ENCODE measurements around the gene SWAP70.

SWAP70 gene

DNA sequence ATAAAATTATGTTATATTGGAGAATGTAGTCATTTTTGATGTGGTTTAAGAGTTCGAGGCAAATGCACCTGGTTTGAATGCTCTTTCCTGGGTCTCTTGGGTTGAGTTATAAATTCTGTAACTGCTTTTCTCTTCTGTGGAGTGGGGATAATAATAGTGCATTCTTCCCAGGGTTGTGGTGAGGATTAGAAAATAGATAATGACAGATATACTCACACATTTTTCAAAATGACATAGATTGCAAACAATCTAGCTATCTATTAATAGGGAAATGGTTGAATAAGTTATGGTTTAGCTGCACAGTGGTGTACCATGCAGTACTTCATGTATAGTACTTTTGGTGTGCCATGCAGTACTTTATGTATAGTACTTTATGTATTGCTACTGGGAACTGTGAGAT, 67.4 kb downstream of the SWAP70 start:
- no peak for ATAC-seq (ENCODE audit: low read depth)
- Histone ChIP-seq H3K27me3 (ENCODE audit: insufficient read depth, poor library complexity, severe bottlenecking) (no peaks in the 10 kb centered on the region), H3K9me3 (ENCODE audit: severe bottlenecking) (peaks cover 4% of the 10 kb centered on the region), H3K27ac (ENCODE audit: poor library complexity, severe bottlenecking) (no peak overlapping the region), H3K36me3 (ENCODE audit: low read depth) (peaks cover 54% of the 10 kb centered on the region), H3K4me3 (ENCODE audit: severe bottlenecking) (no peak overlapping the region), H3K4me1 (ENCODE audit: insufficient read depth, poor library complexity, severe bottlenecking) (peaks cover 8% of the 10 kb centered on the region)
- DNase-seq (ENCODE audit: low spot score): no peak
- TF ChIP-seq CTCF (IDR thresholded peaks at IDR 0.05; ENCODE audit: poor library complexity, severe bottlenecking): no peak

GRCh38 chr11:9732453-9732852, 68.6 kb downstream of the SWAP70 start:
- Histone ChIP-seq H3K4me3 (ENCODE audit: severe bottlenecking) (no peak overlapping the region), H3K4me1 (ENCODE audit: insufficient read depth, poor library complexity, severe bottlenecking) (no peaks in the 10 kb centered on the region), H3K27ac (ENCODE audit: poor library complexity, severe bottlenecking) (no peak overlapping the region), H3K27me3 (ENCODE audit: insufficient read depth, poor library complexity, severe bottlenecking) (no peaks in the 10 kb centered on the region), H3K36me3 (ENCODE audit: low read depth) (peaks cover 51% of the 10 kb centered on the region), H3K9me3 (ENCODE audit: severe bottlenecking) (peaks cover 4% of the 10 kb centered on the region)
- TF ChIP-seq CTCF (IDR thresholded peaks at IDR 0.05; ENCODE audit: poor library complexity, severe bottlenecking): no peak
- ATAC-seq (ENCODE audit: low read depth) (no peak), DNase-seq (ENCODE audit: low spot score) (no peak)

DNA sequence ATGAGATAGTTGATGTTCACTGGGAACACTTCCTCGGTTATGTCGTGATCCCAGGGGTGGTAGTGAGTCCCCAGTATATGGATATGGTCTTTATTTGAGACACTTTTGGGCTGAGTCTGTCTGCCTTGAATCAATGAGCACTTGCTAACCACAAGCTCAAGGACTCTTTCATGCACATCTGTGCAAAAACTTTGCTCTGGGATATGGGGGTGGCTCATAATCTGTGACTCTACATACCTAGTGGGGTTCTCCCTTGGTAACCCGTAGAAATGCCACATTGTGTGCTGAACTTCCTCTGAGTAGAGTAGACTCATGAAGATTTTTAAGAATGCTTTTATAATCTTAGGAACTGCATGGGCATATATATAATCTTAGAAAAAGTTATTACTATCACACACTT, 69.3 kb downstream of the SWAP70 start:
- Histone ChIP-seq H3K4me1 (ENCODE audit: insufficient read depth, poor library complexity, severe bottlenecking) (no peaks in the 10 kb centered on the region), H3K27me3 (ENCODE audit: insufficient read depth, poor library complexity, severe bottlenecking) (no peaks in the 10 kb centered on the region), H3K4me3 (ENCODE audit: severe bottlenecking) (no peak overlapping the region), H3K27ac (ENCODE audit: poor library complexity, severe bottlenecking) (no peak overlapping the region), H3K36me3 (ENCODE audit: low read depth) (peaks cover 43% of the 10 kb centered on the region), H3K9me3 (ENCODE audit: severe bottlenecking) (peaks cover 4% of the 10 kb centered on the region)
- TF ChIP-seq CTCF (IDR thresholded peaks at IDR 0.05; ENCODE audit: poor library complexity, severe bottlenecking): no peak
- DNase-seq (ENCODE audit: low spot score) (no peak), ATAC-seq (ENCODE audit: low read depth) (no peak)

- H3K9me3 ChIP-seq (ENCODE audit: severe bottlenecking): peaks cover 4% of the 10 kb centered on the region
These were observed 71.4 kb downstream of the SWAP70 start for GRCh38 chr11:9735236-9735635.

More at GRCh38 chr11:9735236-9735635, 71.4 kb downstream of the SWAP70 start:
- Histone ChIP-seq H3K27ac (ENCODE audit: poor library complexity, severe bottlenecking) (no peak overlapping the region), H3K4me1 (ENCODE audit: insufficient read depth, poor library complexity, severe bottlenecking) (no peaks in the 10 kb centered on the region), H3K4me3 (ENCODE audit: severe bottlenecking) (no peak overlapping the region), H3K27me3 (ENCODE audit: insufficient read depth, poor library complexity, severe bottlenecking) (no peaks in the 10 kb centered on the region), H3K36me3 (ENCODE audit: low read depth) (peaks cover 36% of the 10 kb centered on the region)
- TF ChIP-seq CTCF (IDR thresholded peaks at IDR 0.05; ENCODE audit: poor library complexity, severe bottlenecking): no peak
- DNase-seq (ENCODE audit: low spot score) (no peak), ATAC-seq (ENCODE audit: low read depth) (no peak)
